ENCODE results near the gene SPIC.
"Not testable (repeated sequence)": the region's sequence is repeated elsewhere in the genome, so short reads cannot be mapped to it uniquely, and the experiment has no call there.

SPIC gene

DNA sequence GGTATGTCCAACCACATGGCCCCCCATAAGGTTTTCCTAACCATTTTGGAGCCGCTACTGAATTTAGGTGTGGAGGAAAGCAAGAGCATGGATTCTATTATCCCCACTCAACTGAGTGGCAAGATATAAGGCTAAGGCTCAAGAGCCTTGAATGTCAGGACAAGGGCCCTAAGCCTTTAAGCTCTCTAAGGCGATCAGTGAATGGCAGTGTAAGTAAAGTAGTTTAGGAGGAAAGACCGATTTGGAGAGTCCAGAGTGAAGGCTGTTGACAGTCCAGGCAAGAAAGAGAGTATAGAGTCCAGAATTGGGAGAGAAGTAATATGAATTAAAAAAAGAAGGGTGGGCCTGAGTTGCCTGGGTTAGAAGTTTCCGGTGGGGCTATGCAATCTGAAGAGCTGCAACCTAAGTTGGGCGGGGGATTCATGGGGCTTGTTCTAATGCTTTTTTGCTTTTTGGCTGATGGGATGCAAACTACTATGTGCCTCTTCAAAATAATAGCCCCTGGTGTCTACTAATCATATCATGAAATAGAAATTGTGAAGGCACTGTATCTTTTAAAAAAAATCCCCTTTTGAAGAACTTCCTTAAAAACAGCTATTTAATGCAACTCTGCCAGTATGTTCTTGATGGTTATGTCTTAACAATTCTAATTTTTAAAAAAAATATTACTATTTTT, at the start of gene SPIC:
TSS of gene SPIC (plus strand) at position 626 of the 676 bp plus-strand sequence. CDS start 1,569 bp downstream, outside the sequence.
- DNase-seq: no peak

DNA sequence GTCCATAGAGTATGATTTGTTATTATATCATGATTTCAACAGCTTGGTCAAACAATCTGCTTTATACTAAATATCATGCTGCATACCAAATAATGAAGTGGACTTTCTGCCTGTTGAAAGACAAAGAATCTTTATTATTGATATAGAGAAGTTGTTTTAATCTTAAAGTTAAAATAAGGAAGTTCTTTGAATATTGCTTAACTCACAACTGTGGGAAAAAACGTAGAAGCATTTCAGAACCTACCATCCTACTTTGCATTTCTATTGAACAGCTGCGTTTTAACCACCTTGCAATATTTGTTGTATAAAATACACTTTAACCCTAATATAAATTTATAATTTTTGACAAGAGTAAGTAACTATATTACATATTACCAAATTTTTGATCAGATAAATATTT, 44.7 kb upstream of the SPIC start:
- DNase-seq: no peak

DNA sequence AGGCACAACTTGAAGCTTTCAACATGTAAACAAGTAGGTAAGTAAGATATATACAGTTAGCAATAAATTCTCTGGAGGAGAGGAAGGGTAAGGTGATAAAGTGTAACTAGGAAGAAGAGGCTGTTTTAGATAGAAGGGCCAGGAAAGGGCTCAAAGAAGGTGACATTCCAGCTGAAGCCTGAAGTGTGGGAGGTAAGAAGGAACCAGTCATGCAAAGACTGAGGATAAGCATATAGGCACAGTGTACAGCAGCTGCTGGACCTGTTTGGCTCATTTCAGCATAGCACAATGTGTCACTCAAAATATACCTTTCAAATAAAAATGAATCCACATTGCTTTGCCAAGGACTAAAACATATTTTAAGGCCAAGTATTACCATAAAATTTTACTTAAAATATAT, 39.0 kb upstream of the SPIC start:
- DNase-seq: no peak

DNA sequence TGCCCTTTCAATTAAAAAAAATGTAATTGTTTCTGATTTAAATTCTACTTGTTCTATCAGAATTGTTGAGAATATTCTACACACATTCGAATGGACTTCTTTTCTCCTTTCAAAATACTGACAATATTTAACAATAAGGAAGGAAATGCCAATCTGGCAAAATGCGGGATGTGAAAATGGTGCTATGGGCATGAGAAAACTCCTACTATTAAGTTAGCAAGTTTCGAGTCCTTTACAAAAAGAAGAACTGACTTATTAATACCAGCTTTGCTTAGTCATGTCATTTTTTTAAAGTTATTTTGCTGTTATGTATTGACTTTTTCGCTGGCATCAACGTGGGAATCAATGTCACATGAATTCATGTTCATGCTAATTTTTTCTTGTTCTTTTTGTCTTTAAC, 35.9 kb upstream of the SPIC start:
- no peak for DNase-seq

DNA sequence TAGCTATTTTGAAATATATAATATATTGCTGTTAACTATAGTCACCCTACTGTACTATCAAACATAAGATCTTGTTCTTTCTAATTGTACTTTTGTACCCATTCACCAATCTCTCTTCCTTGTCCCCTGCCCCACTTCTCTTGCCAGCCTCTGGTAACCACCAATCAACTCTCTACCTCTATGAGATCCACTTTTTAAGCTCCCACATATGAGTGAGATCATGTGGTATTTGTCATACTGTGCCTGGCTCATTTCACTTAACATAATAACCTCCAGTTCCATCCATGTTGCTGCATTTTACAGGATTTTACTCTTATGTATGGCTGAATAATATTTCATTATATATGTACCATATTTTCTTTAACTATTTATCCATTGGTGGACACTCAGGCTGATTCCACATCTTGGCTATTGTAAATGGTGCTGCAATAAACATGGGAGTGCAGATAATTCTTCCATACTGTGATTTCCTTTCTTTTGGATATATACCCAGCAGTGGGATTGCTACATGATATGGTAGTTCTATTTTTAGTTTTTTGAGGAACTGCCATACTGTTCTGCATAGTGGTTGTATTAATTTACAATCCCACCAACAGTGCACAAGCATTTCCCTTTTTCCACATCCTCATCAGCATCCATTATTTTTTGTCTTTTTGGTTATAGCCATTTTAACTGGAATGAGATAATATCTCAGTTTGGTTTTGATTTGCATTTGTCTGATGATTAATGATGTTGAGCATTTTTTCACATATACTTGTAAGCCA, 33.5 kb upstream of the SPIC start:
- DNase-seq: no peak

DNA sequence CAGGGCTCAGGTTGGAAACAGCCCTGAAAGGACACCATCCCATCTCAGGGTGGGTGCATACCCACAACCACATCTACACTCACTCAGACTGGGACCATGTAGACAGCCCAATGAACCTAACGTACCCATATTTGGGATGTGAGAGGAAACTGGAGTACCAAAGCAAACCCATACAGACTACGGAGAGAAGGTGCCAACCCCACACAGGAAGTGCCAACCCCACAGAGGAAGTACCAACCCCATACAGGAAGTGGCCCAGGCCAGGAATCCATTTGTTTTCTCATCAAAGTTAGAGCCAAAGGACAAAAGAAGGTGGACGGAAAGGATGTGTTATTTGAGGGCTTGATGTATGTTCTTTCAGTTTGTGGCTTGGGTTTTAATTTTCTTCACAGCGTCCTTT, 19.5 kb upstream of the SPIC start:
- DNase-seq: no peak

DNA sequence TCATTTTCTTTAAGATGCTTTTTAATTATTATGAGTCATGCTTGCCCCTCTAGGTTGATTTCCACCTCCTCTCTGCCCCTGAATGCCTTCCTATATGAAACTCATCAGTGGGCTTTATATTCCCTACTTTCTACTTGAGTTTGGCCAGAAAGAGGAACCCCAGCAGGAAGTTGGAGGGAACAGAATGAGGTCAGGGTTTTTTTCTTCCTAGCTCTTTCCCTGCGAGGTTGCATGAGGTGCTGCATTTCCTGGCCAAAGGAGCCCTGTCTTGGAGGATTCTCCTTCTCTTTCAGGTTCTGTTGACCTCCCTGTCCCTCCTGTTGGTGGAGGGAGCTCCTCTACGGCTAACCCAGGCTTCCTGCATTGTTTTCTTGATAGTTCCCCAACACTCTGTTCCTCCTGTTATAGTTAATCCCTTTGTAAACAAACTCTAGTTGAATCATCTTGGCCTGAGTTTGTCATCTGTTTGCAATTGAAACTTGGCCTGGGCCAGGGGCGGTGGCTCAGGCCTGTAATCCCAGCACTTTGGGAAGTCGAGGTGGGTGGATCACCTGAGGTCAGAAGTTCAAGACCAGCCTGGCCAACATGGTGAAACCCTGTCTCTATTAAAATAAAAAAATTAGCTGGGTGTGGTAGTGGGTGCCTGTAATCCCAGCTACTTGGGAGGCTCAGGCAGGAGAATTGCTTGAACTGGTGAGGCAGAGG, 15.3 kb upstream of the SPIC start:
- peak; percentile 33 for DNase-seq

DNA sequence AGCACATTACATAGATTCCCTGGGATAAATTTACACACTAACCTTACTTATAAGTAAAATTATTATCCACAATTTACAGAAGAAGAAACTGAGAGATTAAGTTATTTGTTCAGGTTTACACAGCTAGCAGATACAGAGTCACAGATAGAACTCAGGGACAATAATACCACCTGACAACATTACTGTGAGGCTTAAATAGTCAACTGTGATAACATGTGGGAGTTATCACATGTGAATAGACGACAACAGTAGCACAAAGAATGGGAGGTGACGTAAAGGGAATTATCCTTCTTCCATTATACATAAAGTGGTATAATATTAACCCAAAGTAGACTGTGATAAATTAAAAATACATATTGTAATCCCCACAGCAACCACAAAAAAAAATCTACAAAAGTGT, 6.2 kb upstream of the SPIC start:
- no peak for DNase-seq

DNA sequence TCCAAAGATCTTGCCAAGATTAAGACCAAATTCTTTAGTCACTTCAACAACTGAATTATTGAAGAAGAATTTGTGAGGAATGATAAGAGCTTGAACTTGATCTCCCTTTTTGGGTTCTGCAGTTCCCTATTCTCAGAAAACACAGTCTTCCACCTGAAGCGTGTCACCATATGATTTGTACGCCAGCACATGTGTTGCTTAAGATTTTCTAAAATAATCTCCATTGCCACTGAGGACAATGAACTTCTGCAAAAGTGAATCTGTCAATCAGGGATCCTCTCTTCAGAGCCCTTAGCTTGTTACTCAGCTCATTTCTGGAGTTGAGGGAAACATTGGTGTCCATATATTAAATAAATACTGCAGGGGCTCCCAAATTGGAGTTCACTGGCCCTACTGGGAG, 4.2 kb upstream of the SPIC start:
- DNase-seq: no peak

DNA sequence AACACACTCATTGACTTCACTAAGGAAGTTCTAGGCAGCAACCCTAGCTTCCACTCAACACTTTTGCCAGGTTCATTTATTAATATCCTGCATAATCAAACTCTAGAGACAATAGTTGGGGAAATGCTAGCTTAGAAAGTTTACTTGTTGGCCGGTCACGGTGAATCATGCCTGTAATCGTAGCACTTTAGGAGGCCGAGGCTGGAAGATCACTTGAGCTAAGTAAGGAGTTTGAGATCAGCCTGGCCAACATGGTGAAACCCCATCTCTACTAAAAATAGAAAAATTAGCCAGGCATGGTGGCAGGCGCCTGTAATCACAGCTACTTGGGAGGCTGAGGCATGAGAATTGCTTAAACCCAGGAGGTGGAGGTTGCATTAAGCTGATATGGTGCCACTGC, 3.3 kb upstream of the SPIC start:
- not testable (repeated sequence) for DNase-seq

DNA sequence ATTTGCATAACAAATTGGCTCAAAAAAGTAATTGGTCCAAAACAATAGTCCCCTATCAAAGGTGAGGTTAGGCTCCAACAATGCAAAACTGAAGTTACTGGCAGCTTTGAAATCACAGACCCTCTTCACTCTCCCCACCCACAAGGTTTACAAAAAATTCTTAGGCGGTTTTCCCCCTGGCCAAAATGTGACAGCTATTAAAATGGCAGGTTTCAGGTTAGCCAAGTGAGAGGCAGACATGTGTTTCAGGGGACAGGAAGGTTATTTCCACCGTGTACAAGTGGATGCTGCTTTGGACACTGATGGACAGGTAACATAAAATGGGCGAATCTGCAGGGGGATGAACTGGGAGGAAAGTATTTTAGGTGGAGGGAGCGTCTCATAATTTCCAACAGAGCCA, 888 bp upstream of the SPIC start:
- DNase-seq: no peak

DNA sequence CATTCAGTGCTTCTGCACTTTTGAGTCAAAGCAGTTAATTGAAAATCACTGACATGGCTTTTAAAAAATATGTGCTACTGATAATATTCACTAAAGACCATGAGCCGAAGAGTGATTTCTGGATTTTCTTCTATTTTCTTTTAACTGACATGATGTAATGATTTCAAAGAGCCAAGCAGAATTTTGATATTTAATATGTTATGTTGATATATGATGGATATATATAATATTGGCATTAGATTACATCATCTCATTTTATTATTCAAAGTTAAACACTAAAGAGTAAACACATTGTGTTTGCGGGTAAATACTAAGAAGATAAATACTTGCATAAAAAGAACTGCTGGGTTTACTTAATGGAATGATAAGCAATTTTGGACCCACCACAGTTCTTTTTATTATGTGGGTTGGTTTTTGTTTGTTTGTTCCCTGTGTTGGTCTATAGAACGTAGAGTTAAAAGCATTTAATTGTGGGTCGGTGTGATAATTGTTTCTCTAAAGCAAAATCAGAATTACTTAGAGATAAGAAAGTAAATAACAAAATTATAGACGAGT, 692 bp downstream of the SPIC start:
- no peak for DNase-seq

DNA sequence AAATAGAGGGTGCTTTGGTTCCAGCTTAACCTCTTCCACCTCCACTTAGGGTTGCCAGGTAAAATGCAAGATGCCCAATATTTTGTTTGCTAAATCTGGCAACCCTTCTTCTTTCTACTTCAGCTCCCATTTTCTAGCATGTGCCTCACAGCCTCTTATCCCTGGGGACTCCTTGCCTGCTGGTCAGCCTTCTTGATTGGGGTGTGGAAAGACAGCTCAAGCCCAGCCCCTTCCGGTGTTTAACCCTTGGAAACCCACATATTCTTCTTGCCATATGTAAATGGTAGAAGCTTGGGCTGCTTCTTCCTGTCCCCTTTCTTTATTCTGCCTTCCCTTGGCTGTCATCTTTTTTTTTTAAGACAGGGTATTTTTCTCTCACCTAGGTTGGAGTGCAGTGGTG, 5.7 kb downstream of the SPIC start:
- DNase-seq: no peak

DNA sequence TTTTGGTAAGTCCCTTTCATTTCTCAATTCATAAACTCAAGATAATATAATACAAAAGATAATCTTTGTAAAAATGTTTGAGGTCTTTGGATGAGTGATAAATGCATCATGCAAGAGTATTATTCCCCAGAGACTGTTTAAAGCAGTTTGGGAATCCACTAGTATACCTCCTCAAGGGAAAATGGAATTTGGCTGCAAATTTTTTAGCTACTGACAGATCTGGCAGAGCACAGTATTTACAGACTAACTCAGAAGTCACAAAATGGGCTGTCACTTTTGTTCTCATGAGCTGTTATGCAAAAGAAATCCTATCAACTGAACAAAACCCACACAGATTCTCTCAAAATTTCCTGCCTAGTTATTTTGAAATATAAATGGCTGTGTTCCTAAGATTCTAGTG, 9.9 kb downstream of the SPIC start:
- DNase-seq: no peak

DNA sequence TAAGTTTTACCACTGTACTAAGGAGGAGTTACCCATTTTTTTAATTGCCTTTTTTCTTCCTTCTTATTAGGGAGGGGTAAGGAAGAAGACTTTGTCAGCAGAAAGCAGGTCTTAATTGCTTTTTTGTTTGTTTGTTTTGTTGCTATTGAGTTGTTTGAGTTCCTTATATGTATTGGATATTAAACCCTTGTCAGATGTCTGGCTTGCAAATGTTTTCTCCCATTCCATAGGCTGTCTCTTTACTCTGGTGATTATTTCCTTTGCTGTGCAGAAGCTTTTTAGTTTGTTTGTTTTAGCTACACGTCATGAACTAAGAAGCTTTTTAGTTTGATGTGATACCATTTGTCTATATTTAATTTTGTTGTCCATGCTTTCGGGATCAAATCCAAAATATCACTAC, 13.3 kb downstream of the SPIC start:
- no peak for DNase-seq

DNA sequence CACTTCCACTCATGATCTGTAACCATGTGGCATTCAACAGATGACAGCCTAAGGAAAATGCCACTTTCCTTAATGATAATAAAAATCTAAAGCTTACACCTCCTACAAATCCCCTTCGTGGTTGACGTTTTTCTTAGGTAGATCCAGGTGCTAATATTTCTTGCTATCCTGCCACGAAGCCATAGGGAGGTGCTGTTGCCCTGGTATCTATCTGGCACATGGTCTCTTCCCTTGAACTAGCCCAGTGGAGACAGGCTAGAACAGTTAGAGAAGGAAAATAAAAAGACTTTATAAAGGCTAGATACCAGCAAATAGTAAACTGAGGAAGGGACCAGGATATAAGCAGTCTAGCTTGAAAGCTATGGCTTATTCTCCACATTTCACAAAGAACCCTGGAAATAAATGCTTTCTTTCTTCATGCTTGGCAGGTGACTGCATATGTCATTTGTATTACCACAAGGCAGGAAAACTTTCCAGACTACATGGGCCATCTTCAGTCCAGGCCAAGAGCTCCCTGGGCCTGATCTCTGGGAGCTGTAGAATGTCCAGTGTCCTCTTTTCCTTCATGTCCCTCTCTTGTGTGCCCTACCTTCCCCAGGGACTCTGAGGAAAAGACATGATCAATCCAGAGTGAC, 15.3 kb downstream of the SPIC start:
- peak; percentile 57 for DNase-seq

DNA sequence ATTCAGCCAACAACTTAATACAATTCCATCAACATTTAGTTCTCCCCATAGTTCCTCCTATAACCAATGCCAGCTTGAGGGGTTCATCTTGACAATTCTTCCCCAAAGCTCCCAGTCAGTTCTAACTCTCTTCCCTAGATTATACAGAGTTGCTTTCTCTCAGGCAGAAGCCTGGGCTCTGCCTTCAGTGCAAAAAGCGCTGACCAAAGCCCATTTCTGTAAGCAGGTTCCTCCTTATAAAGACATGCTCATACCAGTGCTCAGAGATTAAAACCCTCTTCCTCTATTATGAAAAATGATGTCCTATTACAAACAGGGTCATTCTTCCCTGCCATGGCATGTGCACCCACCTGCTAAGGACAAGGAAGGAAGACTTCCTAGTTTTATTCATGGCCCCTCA, 16.2 kb downstream of the SPIC start:
- DNase-seq: no peak

DNA sequence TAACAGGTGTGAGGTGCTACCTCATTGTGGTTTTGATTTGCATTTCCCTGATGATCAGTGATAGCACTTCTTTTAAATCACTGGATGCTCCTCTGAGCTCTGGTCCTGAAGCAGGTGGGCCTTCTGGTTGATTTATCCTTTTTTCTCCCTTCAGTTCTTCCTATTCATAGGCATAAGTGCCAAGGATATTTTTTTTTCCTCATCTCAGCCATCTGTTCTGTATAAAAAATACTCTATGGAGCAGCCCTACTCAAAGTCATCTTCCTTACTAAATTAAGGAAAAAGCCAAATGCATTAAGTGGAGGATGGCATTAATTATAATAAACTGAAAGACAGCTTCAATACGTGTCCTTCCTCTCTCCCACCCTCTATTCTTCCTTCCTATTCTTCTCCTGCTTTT, 18.4 kb downstream of the SPIC start:
- DNase-seq: no peak

DNA sequence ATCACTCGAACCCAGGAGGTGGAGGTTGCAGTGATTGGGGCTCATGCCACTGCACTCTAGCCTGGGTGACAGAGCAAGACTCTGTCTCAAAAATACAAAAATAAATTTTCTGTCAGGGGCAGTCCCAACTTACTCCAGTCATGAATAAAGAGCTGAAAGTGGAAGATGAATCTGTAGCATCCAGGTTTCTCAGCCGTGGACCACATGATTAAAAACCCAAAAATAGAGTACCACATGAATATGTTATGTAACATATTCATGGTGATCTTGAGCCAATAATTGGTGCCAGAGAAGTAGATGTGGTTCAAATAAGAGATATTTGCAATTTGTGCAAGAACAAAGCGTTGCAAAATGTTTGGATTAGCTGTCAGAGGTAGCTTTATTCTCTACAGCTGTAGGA, 23.1 kb downstream of the SPIC start:
- DNase-seq: no peak

DNA sequence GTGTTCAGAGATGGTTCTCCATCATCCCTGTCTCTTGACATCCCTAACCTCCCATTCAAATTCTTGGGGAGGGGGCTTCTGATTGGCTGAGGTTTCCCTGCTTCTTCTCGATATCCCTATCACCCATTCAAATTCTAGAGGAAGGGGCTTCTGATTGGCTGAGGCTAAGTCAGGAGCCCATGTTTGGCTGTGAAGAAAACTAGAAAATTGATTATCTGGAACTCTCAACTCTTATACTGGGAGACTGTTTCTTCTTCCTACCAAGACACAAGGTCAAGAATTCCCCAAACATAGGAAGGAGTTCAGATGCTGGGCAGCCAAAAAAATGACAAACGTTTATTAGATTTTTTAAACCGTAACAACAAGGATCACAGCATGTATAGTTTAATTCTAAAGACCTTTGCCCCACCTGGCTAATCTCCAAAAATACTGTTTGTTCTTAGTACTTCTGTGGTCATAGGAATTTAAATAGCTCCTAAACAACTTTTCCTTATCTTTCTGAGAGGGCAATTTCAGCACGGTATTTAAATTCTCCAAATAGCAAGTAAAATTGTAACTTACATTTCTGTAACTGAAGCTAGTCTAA, 26.4 kb downstream of the SPIC start:
- peak; percentile 62 for DNase-seq

DNA sequence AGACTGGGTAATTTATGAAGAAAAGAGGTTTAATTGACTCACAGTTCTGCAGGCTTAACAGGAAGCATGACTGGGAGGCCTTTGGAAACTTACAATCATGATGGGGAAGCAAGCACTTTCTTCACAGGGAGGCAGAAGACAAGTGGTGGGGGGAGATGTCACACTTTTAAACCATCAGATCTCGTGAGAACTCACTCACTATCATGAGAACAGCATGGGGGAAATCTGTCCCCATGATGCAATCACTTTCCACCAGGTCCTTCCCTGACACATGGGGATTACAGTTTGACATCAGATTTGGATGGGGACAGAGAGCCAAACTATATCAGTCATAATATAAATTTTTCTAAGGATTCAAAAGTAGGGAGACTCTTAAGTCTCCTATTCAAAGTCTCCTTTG, 46.0 kb downstream of the SPIC start:
- no peak for DNase-seq

DNA sequence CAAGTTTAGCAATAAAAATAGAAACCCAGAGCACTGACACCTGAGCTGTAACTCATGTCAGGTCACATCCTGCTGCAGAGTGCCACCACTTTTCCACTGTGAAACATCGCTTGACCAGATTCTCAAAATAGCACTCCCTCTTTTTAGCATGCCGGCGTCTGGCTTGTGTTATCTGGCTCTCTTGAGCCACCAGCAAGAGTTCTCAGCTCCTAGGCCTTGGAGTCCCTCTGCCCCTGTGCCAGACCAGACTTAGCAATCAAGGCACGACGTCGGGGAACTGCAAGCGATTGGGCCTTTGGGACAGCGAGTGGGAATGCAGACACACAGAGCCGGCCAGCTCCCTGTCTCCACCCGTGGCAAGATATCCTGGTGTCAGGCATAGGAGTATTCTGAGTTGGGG, 52.5 kb downstream of the SPIC start:
- DNase-seq: no peak

DNA sequence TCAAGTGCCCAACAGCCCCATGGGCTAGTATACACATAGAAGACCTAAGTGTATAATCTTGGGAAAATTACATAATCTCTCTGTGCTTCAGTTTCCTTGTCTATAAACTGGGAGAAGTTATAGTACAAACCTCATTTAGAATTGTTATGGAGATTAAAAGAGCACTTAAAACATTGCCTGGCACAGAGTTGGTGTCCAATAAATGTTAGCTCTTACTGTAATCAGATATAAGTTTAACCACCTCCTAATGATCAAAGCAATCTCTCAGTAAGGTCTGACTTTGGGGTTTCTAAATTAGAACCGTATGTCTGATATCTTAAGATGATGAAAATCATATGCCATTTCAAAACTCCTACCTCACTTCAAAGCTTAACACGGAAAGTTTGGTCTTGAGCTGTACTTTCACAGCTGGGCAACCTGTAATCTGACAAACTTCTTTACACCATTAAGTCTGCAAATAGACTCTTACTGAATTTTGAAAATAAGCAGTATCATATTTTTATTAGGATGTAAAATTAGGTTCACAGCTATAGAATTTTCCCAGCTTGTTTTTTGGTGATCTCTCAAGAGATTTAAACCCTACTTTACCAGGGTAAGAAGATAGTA, 61.0 kb downstream of the SPIC start:
- DNase-seq: no peak

Measured in NCI-H2029 (cell line).